SK-N-SH (cell line): ENCODE measurements around the gene INSRR. TPM values are rescaled to one million over a fixed set of nuclear protein-coding genes. Genes with fewer than 3 reads are reported as not detected.

ENCODE experiments used
- CTCF ChIA-PET: fragments of 300-600, 350-600 bp; formaldehyde crosslinking; extraction: SDS; loops from one replicate; lab custom pipeline; 2021; lab: Yijun Ruan, JAX
- POLR2A ChIA-PET: fragments of 350-600 bp; sonication (Branson Sonifier 250); formaldehyde crosslinking; extraction: SDS; loops from one replicate; lab custom pipeline; 2020; ENCODE audit warnings: antibody characterized with exemption, inconsistent platforms; lab: Yijun Ruan, JAX
- DNase-seq: peaks from one replicate; pipeline ENCODE4 v3.0.0; 2012
- H2AFZ ChIP-seq: fragments of 200-600 bp; sonication (generic); 2 replicates; pipeline ENCODE4 v1.8.1; 2016; ENCODE audit warnings: antibody characterized with exemption, mild to moderate bottlenecking, low read depth
- H3F3A ChIP-seq: fragments of 200-600 bp; sonication (generic); replicated peaks from 2 replicates; pipeline ENCODE3; 2016; ENCODE audit warnings: antibody characterized with exemption, mild to moderate bottlenecking; ENCODE audit not compliant: insufficient read depth
- H3K27ac ChIP-seq, 2 experiments: fragments of 200-500 bp in 1 of 2; fragments of 200-600 bp in 1 of 2; sonication (Bioruptor generic) in 1 of 2; sonication (generic), shearing (Covaris generic) in 1 of 2; 2 replicates each; pipeline versions ENCODE4 v1.5.1 to v1.6.1; 2014 to 2016; ENCODE audit warnings: low read depth in 2 of 2, inconsistent platforms in 1 of 2, low read length in 1 of 2, mild to moderate bottlenecking in 1 of 2, mixed read lengths in 1 of 2
- H3K27me3 ChIP-seq: fragments of 200-600 bp; sonication (generic), shearing (Covaris generic); 2 replicates; pipeline ENCODE4 v1.6.1; 2016; ENCODE audit warnings: mixed run types; ENCODE audit not compliant: insufficient read depth
- H3K36me3 ChIP-seq, 2 experiments: fragments of 200-500 bp in 1 of 2; fragments of 200-600 bp in 1 of 2; sonication (Bioruptor generic) in 1 of 2; sonication (generic) in 1 of 2; replicated peaks in 1 of 2; 2 replicates each; pipeline versions ENCODE3 to v1.5.1; 2014 to 2016; ENCODE audit warnings: low read length in 1 of 2, mild to moderate bottlenecking in 1 of 2; ENCODE audit not compliant: insufficient read depth in 2 of 2, control insufficient read depth in 1 of 2
- H3K4me1 ChIP-seq, 2 experiments: fragments of 200-500 bp in 1 of 2; fragments of 200-600 bp in 1 of 2; sonication (Bioruptor generic) in 1 of 2; sonication (generic), shearing (Covaris generic) in 1 of 2; 2 replicates each; pipeline versions ENCODE4 v1.5.1 to v1.6.1; 2014 to 2016; ENCODE audit warnings: low read depth in 1 of 2, low read length in 1 of 2, mixed run types in 1 of 2; ENCODE audit not compliant: insufficient read depth in 2 of 2, control insufficient read depth in 1 of 2
- H3K4me2 ChIP-seq: fragments of 200-600 bp; sonication (generic), shearing (Covaris generic); 2 replicates; pipeline ENCODE4 v1.6.1; 2017; ENCODE audit warnings: mixed run types
- H3K4me3 ChIP-seq, 2 experiments: fragments of 200-500 bp in 1 of 2; fragments of 200-600 bp in 1 of 2; sonication (Bioruptor generic) in 1 of 2; sonication (generic), shearing (Covaris generic) in 1 of 2; 2 replicates each; pipeline versions ENCODE4 v1.5.1 to v1.8.1; 2014 to 2016; ENCODE audit warnings: low read depth in 2 of 2, inconsistent platforms in 1 of 2, low read length in 1 of 2, mild to moderate bottlenecking in 1 of 2, mixed read lengths in 1 of 2, moderate library complexity in 1 of 2
- H3K79me2 ChIP-seq: fragments of 200-600 bp; sonication (generic); 2 replicates; pipeline ENCODE4 v1.8.1; 2017; ENCODE audit warnings: mild to moderate bottlenecking; ENCODE audit not compliant: insufficient read depth
- H3K9ac ChIP-seq: fragments of 200-600 bp; sonication (generic); 2 replicates; pipeline ENCODE4 v1.6.1; 2017; ENCODE audit warnings: mixed run types
- H3K9me2 ChIP-seq: fragments of 200-600 bp; sonication (generic); 2 replicates; pipeline ENCODE4 v1.6.1; 2017; ENCODE audit warnings: mixed run types
- H3K9me3 ChIP-seq: fragments of 200-600 bp; sonication (generic); 2 replicates; pipeline ENCODE4 v1.6.1; 2017; ENCODE audit warnings: mixed run types, mild to moderate bottlenecking, moderate library complexity
- H4K20me1 ChIP-seq: fragments of 200-600 bp; sonication (generic); 2 replicates; pipeline ENCODE4 v1.6.1; 2017; ENCODE audit warnings: mild to moderate bottlenecking, mixed run types; ENCODE audit not compliant: insufficient read depth
- CHD2 ChIP-seq: fragments of 150-350 bp; IDR thresholded peaks from 2 replicates; pipeline ENCODE4 v1.6.1; 2018; ENCODE audit warnings: low read length; ENCODE audit not compliant: partially characterized antibody
- EP300 ChIP-seq, 2 experiments: IDR thresholded peaks; 2 replicates each; pipeline versions ENCODE4 v1.4.0 to v1.6.1; 2012; ENCODE audit warnings: borderline replicate concordance in 1 of 2, low read depth in 1 of 2, low read length in 1 of 2
- FOXJ3 ChIP-seq: sonication (generic); formaldehyde crosslinking; IDR thresholded peaks from 2 replicates; pipeline ENCODE4 v1.5.1; 2020; ENCODE audit warnings: mild to moderate bottlenecking, missing genetic modification reagents
- IRF3 ChIP-seq: fragments of 150-350 bp; IDR thresholded peaks from 2 replicates; pipeline ENCODE4 v1.6.1; 2016; ENCODE audit warnings: mild to moderate bottlenecking, low read depth, low read length
- JUND ChIP-seq: IDR thresholded peaks from 2 replicates; pipeline ENCODE4 v1.4.0; 2012
- MEF2A ChIP-seq: IDR thresholded peaks from 2 replicates; pipeline ENCODE4 v1.4.0; 2012; ENCODE audit warnings: low read depth, borderline replicate concordance
- RCOR1 ChIP-seq: fragments of 150-350 bp; IDR thresholded peaks from 2 replicates; pipeline ENCODE4 v1.6.1; 2017; ENCODE audit warnings: antibody characterized with exemption, low read length
- REST ChIP-seq: IDR thresholded peaks from 2 replicates; pipeline ENCODE4 v1.6.1; 2012; ENCODE audit warnings: mild to moderate bottlenecking, low read depth, low read length, moderate library complexity
- RFX5 ChIP-seq: IDR thresholded peaks from 2 replicates; pipeline ENCODE4 v1.6.1; 2012; ENCODE audit warnings: mild to moderate bottlenecking, improper control_type of control experiment, low read length
- RXRA ChIP-seq: IDR thresholded peaks from 2 replicates; pipeline ENCODE4 v1.4.0; 2012; ENCODE audit warnings: low read depth, mild to moderate bottlenecking, borderline replicate concordance
- SIN3A ChIP-seq: IDR thresholded peaks from 2 replicates; pipeline ENCODE4 v1.6.1; 2012; ENCODE audit warnings: low read depth, mild to moderate bottlenecking, low read length, moderate library complexity, borderline replicate concordance
- SMC3 ChIP-seq: IDR thresholded peaks from 2 replicates; pipeline ENCODE4 v1.6.1; 2012; ENCODE audit warnings: low read depth, low read length, improper control_type of control experiment
- TAF1 ChIP-seq: IDR thresholded peaks from 2 replicates; pipeline ENCODE4 v1.6.1; 2012; ENCODE audit warnings: low read depth, mild to moderate bottlenecking, low read length, moderate library complexity, borderline replicate concordance
- WGBS: methylation state at CpG from one replicate; pipeline ENCODE4 v1.1.6; 2017; ENCODE audit warnings: low lambda C conversion rate; 5-methylcytosine and 5-hydroxymethylcytosine counted together
- polyA plus RNA-seq, 3 experiments: library from polyadenylated mRNA; depleted of rRNA; stranded (reverse); fragments of >200 nt; gene quantifications; 2 replicates each; pipeline ENCODE4 v1.2.3, GENCODE V29; 2012
- TF ChIP-seq, protein P1 (sequence below): IDR thresholded peaks from 2 replicates; pipeline ENCODE4 v1.4.0; 2012; ENCODE audit warnings: low read depth, borderline replicate concordance
- TF ChIP-seq, protein P2 (sequence below): IDR thresholded peaks from 2 replicates; pipeline ENCODE4 v1.4.0; 2012; ENCODE audit warnings: low read depth
- TF ChIP-seq, protein P3 (sequence below): fragments of 200-600 bp; sonication (generic); IDR thresholded peaks from 2 replicates; pipeline ENCODE4 v1.6.1; 2017; ENCODE audit warnings: antibody characterized with exemption, mild to moderate bottlenecking, moderate library complexity
- TF ChIP-seq, protein P4 (sequence below): fragments of 150-350 bp; IDR thresholded peaks from 2 replicates; pipeline ENCODE4 v1.6.1; 2017; ENCODE audit warnings: antibody characterized with exemption, low read length, low read depth, borderline replicate concordance

Gene INSRR
- polyA plus RNA-seq, 1 of the 3 experiments (the other 2 are of a cell fraction) = 0.20 TPM

GRCh38 chr1:156873659-156874058, 14.7 kb upstream of the INSRR start:
- Histone ChIP-seq H3K27me3 (no peaks in the 10 kb centered on the region), H3K9me3 (no peaks in the 10 kb centered on the region)
- CTCF ChIA-PET = interaction anchor here (0.9 to 22.1 kb wide), 6 partner anchors 7 to 148 kb away, joined by 3 to 455 read pairs (median 12); partner anchors contain the start of genes INSRR, NTRK1 and PEAR1

More at GRCh38 chr1:156873659-156874058, 14.7 kb upstream of the INSRR start:
- Histone ChIP-seq H3K4me2 (no peak overlapping the region), H3K4me1 (peaks cover 3 to 8% of the 10 kb centered on the region in 2 experiments; a peak in 2 of 4 replicates), H3K9me2 (no peaks in the 10 kb centered on the region), H3K4me3 (no peak overlapping the region), H3K36me3 (no peaks in the 10 kb centered on the region), H3K9ac (no peak overlapping the region), H2AFZ (no peak overlapping the region), H4K20me1 (no peaks in the 10 kb centered on the region), H3F3A (peaks cover 18% of the 10 kb centered on the region), H3K27ac (no peak overlapping the region), H3K79me2 (no peaks in the 10 kb centered on the region)
- 90% methylated on average over 18 of the region's 18 CpGs for WGBS
- no peak for DNase-seq
- TF ChIP-seq, protein P1, sequence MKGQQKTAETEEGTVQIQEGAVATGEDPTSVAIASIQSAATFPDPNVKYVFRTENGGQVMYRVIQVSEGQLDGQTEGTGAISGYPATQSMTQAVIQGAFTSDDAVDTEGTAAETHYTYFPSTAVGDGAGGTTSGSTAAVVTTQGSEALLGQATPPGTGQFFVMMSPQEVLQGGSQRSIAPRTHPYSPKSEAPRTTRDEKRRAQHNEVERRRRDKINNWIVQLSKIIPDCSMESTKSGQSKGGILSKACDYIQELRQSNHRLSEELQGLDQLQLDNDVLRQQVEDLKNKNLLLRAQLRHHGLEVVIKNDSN = no peak
- no peak for TF ChIP-seq CHD2
- TF ChIP-seq, protein P2, sequence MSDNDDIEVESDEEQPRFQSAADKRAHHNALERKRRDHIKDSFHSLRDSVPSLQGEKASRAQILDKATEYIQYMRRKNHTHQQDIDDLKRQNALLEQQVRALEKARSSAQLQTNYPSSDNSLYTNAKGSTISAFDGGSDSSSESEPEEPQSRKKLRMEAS = no peak
- TF ChIP-seq, protein P3, sequence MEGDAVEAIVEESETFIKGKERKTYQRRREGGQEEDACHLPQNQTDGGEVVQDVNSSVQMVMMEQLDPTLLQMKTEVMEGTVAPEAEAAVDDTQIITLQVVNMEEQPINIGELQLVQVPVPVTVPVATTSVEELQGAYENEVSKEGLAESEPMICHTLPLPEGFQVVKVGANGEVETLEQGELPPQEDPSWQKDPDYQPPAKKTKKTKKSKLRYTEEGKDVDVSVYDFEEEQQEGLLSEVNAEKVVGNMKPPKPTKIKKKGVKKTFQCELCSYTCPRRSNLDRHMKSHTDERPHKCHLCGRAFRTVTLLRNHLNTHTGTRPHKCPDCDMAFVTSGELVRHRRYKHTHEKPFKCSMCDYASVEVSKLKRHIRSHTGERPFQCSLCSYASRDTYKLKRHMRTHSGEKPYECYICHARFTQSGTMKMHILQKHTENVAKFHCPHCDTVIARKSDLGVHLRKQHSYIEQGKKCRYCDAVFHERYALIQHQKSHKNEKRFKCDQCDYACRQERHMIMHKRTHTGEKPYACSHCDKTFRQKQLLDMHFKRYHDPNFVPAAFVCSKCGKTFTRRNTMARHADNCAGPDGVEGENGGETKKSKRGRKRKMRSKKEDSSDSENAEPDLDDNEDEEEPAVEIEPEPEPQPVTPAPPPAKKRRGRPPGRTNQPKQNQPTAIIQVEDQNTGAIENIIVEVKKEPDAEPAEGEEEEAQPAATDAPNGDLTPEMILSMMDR = no peak
- TF ChIP-seq, protein P4, sequence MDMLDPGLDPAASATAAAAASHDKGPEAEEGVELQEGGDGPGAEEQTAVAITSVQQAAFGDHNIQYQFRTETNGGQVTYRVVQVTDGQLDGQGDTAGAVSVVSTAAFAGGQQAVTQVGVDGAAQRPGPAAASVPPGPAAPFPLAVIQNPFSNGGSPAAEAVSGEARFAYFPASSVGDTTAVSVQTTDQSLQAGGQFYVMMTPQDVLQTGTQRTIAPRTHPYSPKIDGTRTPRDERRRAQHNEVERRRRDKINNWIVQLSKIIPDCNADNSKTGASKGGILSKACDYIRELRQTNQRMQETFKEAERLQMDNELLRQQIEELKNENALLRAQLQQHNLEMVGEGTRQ = no peak
- no peak for TF ChIP-seq SMC3
- no peak for TF ChIP-seq IRF3
- TF ChIP-seq FOXJ3 = no peak
- no peak for TF ChIP-seq EP300 (IDR thresholded peaks at IDR 0.05; ENCODE audit: borderline replicate concordance in 1 of 2, low read depth in 1 of 2, low read length in 1 of 2)
- TF ChIP-seq MEF2A = no peak
- no peak for TF ChIP-seq RXRA
- TF ChIP-seq RFX5 = no peak
- no peak for TF ChIP-seq JUND
- no peak for TF ChIP-seq SIN3A
- TF ChIP-seq REST = no peak
- TF ChIP-seq RCOR1 = no peak
- TF ChIP-seq TAF1 = no peak
- POLR2A ChIA-PET = interaction anchor here (1.2 kb wide), 1 partner anchor 13 kb away, joined by 3 read pairs; the partner anchor contains the start of gene NTRK1
